Suprapubic skin (tissue), 4 donors: ENCODE measurements around the gene CIBAR2. TPM values are rescaled to one million over a fixed set of nuclear protein-coding genes. Genes with fewer than 3 reads are reported as not detected.

Source experiments
- DNase-seq, 2 donors: peaks; one replicate each; pipeline ENCODE4 v3.0.0-alpha.2; 2019; ENCODE audit warnings: low spot score in 2 of 2
- H3K27ac ChIP-seq: fragments of 200-600 bp; sonication (generic); one replicate; pipeline ENCODE4 v1.5.1; 2019
- H3K27me3 ChIP-seq: fragments of 200-600 bp; sonication (generic); one replicate; pipeline ENCODE4 v1.5.1; 2019
- H3K36me3 ChIP-seq: fragments of 200-600 bp; sonication (generic); one replicate; pipeline ENCODE4 v1.5.1; 2019
- H3K4me1 ChIP-seq: fragments of 200-600 bp; sonication (generic); one replicate; pipeline ENCODE4 v1.5.1; 2019
- H3K4me3 ChIP-seq: fragments of 200-600 bp; sonication (generic); one replicate; pipeline ENCODE4 v1.5.1; 2019; ENCODE audit warnings: mild to moderate bottlenecking
- H3K9me3 ChIP-seq: fragments of 200-600 bp; sonication (generic); one replicate; pipeline ENCODE4 v1.5.1; 2019
- CTCF ChIP-seq, 2 donors: fragments of 200-600 bp in 1 of 2; fragments of 450-650 bp in 1 of 2; sonication (generic) in 1 of 2; IDR thresholded peaks; one replicate each; pipeline ENCODE4 v1.5.1; 2016 to 2019; ENCODE audit warnings: antibody characterized with exemption in 2 of 2, mild to moderate bottlenecking in 1 of 2, moderate library complexity in 1 of 2
- EP300 ChIP-seq: sonication (generic); formaldehyde crosslinking; IDR thresholded peaks from one replicate; pipeline ENCODE4 v1.6.1; 2017; ENCODE audit warnings: antibody characterized with exemption
- POLR2A ChIP-seq, 2 donors: fragments of 450-650 bp; IDR thresholded peaks; one replicate each; pipeline ENCODE4 v1.6.1; 2017; ENCODE audit warnings: antibody characterized with exemption in 2 of 2, mild to moderate bottlenecking in 2 of 2, moderate library complexity in 2 of 2
- POLR2AphosphoS5 ChIP-seq, 3 donors: sonication (generic); formaldehyde crosslinking; IDR thresholded peaks; one replicate each; pipeline ENCODE4 v1.6.1; 2017; ENCODE audit warnings: antibody characterized with exemption in 3 of 3
- WGBS: methylation state at CpG from one replicate; pipeline ENCODE4 v1.1.5; 2018; 5-methylcytosine and 5-hydroxymethylcytosine counted together
- total RNA-seq, 4 donors: library from RNA; depleted of rRNA; stranded (reverse); fragments of >200 nt; gene quantifications; one replicate each; pipeline ENCODE4 v1.1.0, GENCODE V29; 2016

CIBAR2 gene
- total RNA-seq, 4 donors from 2014 or later: not detected

GRCh38 chr16:85101956-85102630 lies 10.2 kb downstream of the CIBAR2 start:
- TF ChIP-seq CTCF (IDR thresholded peaks at IDR 0.05) (no peak), POLR2A (IDR thresholded peaks at IDR 0.05) (no peak), EP300 (no peak), POLR2AphosphoS5 (IDR thresholded peaks at IDR 0.05) (no peak)
- WGBS: 85% methylated on average over 11 of the region's 11 CpGs
- Histone ChIP-seq H3K4me3 (no peak overlapping the region), H3K9me3 (no peaks in the 10 kb centered on the region), H3K36me3 (no peaks in the 10 kb centered on the region), H3K27me3 (peaks cover 2% of the 10 kb centered on the region), H3K4me1 (peaks cover 7% of the 10 kb centered on the region), H3K27ac (no peak overlapping the region)
- DNase-seq: no peak

GRCh38 chr16:85100265-85100664 lies 12.0 kb downstream of the CIBAR2 start:
- DNase-seq: no peak
- peaks cover 6% of the 10 kb centered on the region for H3K4me1 ChIP-seq
- H3K9me3 ChIP-seq: no peaks in the 10 kb centered on the region
- H3K27ac ChIP-seq: no peak overlapping the region
- H3K27me3 ChIP-seq: peaks cover 8% of the 10 kb centered on the region
- TF ChIP-seq CTCF (IDR thresholded peaks at IDR 0.05): no peak
- no peak for TF ChIP-seq POLR2A (IDR thresholded peaks at IDR 0.05)
- TF ChIP-seq EP300: no peak
- TF ChIP-seq POLR2AphosphoS5 (IDR thresholded peaks at IDR 0.05): no peak
- 86% methylated on average over 10 of the region's 10 CpGs for WGBS
- H3K36me3 ChIP-seq: no peaks in the 10 kb centered on the region
- no peak overlapping the region for H3K4me3 ChIP-seq

GRCh38 chr16:85098565-85098964 lies 13.7 kb downstream of the CIBAR2 start:
- TF ChIP-seq POLR2A (IDR thresholded peaks at IDR 0.05): no peak
- no peak for TF ChIP-seq POLR2AphosphoS5 (IDR thresholded peaks at IDR 0.05)
- no peak for TF ChIP-seq CTCF (IDR thresholded peaks at IDR 0.05)
- WGBS: 84% methylated on average over 9 of the region's 10 CpGs
- Histone ChIP-seq H3K27me3 (peaks cover 18% of the 10 kb centered on the region), H3K9me3 (no peaks in the 10 kb centered on the region), H3K4me1 (no peaks in the 10 kb centered on the region), H3K4me3 (no peak overlapping the region), H3K27ac (no peak overlapping the region), H3K36me3 (no peaks in the 10 kb centered on the region)
- no peak for DNase-seq

- no peak for DNase-seq
- no peak for TF ChIP-seq POLR2AphosphoS5 (IDR thresholded peaks at IDR 0.05)
- H3K27ac ChIP-seq: no peak overlapping the region
- H3K27me3 ChIP-seq: peaks cover 18% of the 10 kb centered on the region
- H3K4me1 ChIP-seq: no peaks in the 10 kb centered on the region
- H3K9me3 ChIP-seq: no peaks in the 10 kb centered on the region
- H3K4me3 ChIP-seq: no peak overlapping the region
- H3K36me3 ChIP-seq: no peaks in the 10 kb centered on the region
- WGBS: 78% methylated on average over 9 of the region's 9 CpGs
Observed at GRCh38 chr16:85096921-85097320, 15.4 kb downstream of the CIBAR2 start.

GRCh38 chr16:85094812-85095211 lies 17.5 kb downstream of the CIBAR2 start:
- Histone ChIP-seq H3K27ac (no peak overlapping the region), H3K9me3 (no peaks in the 10 kb centered on the region), H3K4me3 (no peak overlapping the region), H3K36me3 (no peaks in the 10 kb centered on the region), H3K27me3 (peaks cover 18% of the 10 kb centered on the region), H3K4me1 (no peaks in the 10 kb centered on the region)
- no peak for DNase-seq
- 59% methylated on average over 8 of the region's 12 CpGs for WGBS
- TF ChIP-seq CTCF (IDR thresholded peaks at IDR 0.05) (no peak), POLR2A (IDR thresholded peaks at IDR 0.05) (no peak), POLR2AphosphoS5 (IDR thresholded peaks at IDR 0.05) (no peak), EP300 (no peak)
